Right atrium auricular region (tissue), 2 donors: Measurements from ENCODE around the gene OR10P1. TPM values are rescaled to one million over a fixed set of nuclear protein-coding genes. Genes with fewer than 3 reads are reported as not detected.

Source experiments
- DNase-seq: peaks from one replicate; pipeline ENCODE4 v3.0.0-alpha.2; 2019; ENCODE audit warnings: low spot score
- H3K27ac ChIP-seq, 2 donors: fragments of 200-600 bp; sonication (generic); 1 replicate in 1 of 2; 2 replicates in 1 of 2; pipeline ENCODE4 v1.5.1; 2016 to 2019
- H3K27me3 ChIP-seq, 2 donors: fragments of 200-600 bp; sonication (generic); one replicate each; pipeline versions ENCODE4 v1.5.1 to v1.6.0; 2017 to 2019
- H3K36me3 ChIP-seq: fragments of 200-600 bp; sonication (generic); one replicate; pipeline ENCODE4 v1.5.1; 2016
- H3K4me1 ChIP-seq, 2 donors: fragments of 200-600 bp; sonication (generic); one replicate each; pipeline versions ENCODE4 v1.5.1 to v1.6.0; 2017 to 2019
- H3K4me3 ChIP-seq, 2 donors: fragments of 200-600 bp; sonication (generic); 1 replicate in 1 of 2; 2 replicates in 1 of 2; pipeline ENCODE4 v1.5.1; 2017 to 2019; ENCODE audit warnings: mild to moderate bottlenecking in 1 of 2, moderate library complexity in 1 of 2
- H3K9me3 ChIP-seq, 2 donors: fragments of 200-600 bp; sonication (generic); one replicate each; pipeline ENCODE4 v1.5.1; 2019
- CTCF ChIP-seq, 2 donors: fragments of 200-600 bp; sonication (generic); IDR thresholded peaks; one replicate each; pipeline ENCODE4 v1.5.1; 2019; ENCODE audit warnings: antibody characterized with exemption in 2 of 2
- total RNA-seq, 2 donors: library from RNA; depleted of rRNA; stranded (reverse); fragments of >200 nt; gene quantifications; one replicate each; pipeline ENCODE4 v1.1.0, GENCODE V29; 2016

OR10P1 gene
- total RNA-seq, 2 donors from 2014 or later: not detected

GRCh38 chr12:55671746-55672145 is 35.1 kb downstream of the OR10P1 start:
- TF ChIP-seq CTCF (IDR thresholded peaks at IDR 0.05): no peak
- Histone ChIP-seq H3K9me3 (no peaks in the 10 kb centered on the region), H3K36me3 (no peaks in the 10 kb centered on the region), H3K4me1 (no peaks in the 10 kb centered on the region), H3K27me3 (no peaks in the 10 kb centered on the region), H3K4me3 (no peak overlapping the region), H3K27ac (no peak overlapping the region)
- DNase-seq: no peak

GRCh38 chr12:55673638-55674037 is 36.9 kb downstream of the OR10P1 start:
- no peaks in the 10 kb centered on the region for H3K4me1 ChIP-seq
- no peak overlapping the region for H3K4me3 ChIP-seq
- no peaks in the 10 kb centered on the region for H3K36me3 ChIP-seq
- H3K9me3 ChIP-seq: no peaks in the 10 kb centered on the region
- no peaks in the 10 kb centered on the region for H3K27me3 ChIP-seq
- no peak for TF ChIP-seq CTCF (IDR thresholded peaks at IDR 0.05)
- no peak overlapping the region for H3K27ac ChIP-seq
- DNase-seq: no peak

GRCh38 chr12:55675666-55676065 is 39.0 kb downstream of the OR10P1 start:
- no peak for DNase-seq

GRCh38 chr12:55676707-55677106 is 40.0 kb downstream of the OR10P1 start:
- no peaks in the 10 kb centered on the region for H3K36me3 ChIP-seq
- DNase-seq: no peak
- peaks cover 0 to 9% of the 10 kb centered on the region in 2 donors for H3K4me1 ChIP-seq
- no peak overlapping the region for H3K27ac ChIP-seq
- TF ChIP-seq CTCF (IDR thresholded peaks at IDR 0.05): no peak
- no peak overlapping the region for H3K4me3 ChIP-seq
- H3K27me3 ChIP-seq: no peaks in the 10 kb centered on the region
- H3K9me3 ChIP-seq: no peaks in the 10 kb centered on the region

More at GRCh38 chr12:55675666-55676065, 39.0 kb downstream of the OR10P1 start:
- Histone ChIP-seq H3K36me3 (no peaks in the 10 kb centered on the region), H3K4me1 (no peaks in the 10 kb centered on the region), H3K27me3 (no peaks in the 10 kb centered on the region), H3K27ac (no peak overlapping the region), H3K4me3 (no peak overlapping the region), H3K9me3 (no peaks in the 10 kb centered on the region)
- TF ChIP-seq CTCF (IDR thresholded peaks at IDR 0.05): no peak

GRCh38 chr12:55679691-55680090 is 43.0 kb downstream of the OR10P1 start:
- no peaks in the 10 kb centered on the region for H3K9me3 ChIP-seq
- no peaks in the 10 kb centered on the region for H3K36me3 ChIP-seq
- no peak overlapping the region for H3K27ac ChIP-seq
- H3K27me3 ChIP-seq: no peaks in the 10 kb centered on the region
- no peak for TF ChIP-seq CTCF (IDR thresholded peaks at IDR 0.05)
- H3K4me3 ChIP-seq: no peak overlapping the region
- no peak for DNase-seq
- H3K4me1 ChIP-seq: peaks cover 0 to 21% of the 10 kb centered on the region in 2 donors
